Renal pelvis (tissue), 4 donors: ENCODE results near the gene TPSD1. TPM values are rescaled to one million over a fixed set of nuclear protein-coding genes. Genes with fewer than 3 reads are reported as not detected.

Source experiments
- DNase-seq: peaks from one replicate; pipeline ENCODE4 v3.0.0-alpha.2; 2013
- polyA plus RNA-seq, 3 donors: library from polyadenylated mRNA; unstranded; fragments of 120-200 nt; gene quantifications; one replicate each; pipeline ENCODE4 v1.2.1, GENCODE V29; 2013; ENCODE audit not compliant: insufficient read length in 3 of 3

The TPSD1 gene
- polyA plus RNA-seq, 3 donors, result 0.32 TPM; not detected in 2

GRCh38 chr16:1299012-1299867, 43.4 kb downstream of the TPSD1 start:
- no peak for DNase-seq

GRCh38 chr16:1299868-1300203, 44.0 kb downstream of the TPSD1 start:
- DNase-seq, result no peak

- DNase-seq, result peak; percentile 61
Observed at GRCh38 chr16:1300664-1301476, 45.0 kb downstream of the TPSD1 start.

GRCh38 chr16:1301562-1301961, 45.7 kb downstream of the TPSD1 start:
- no peak for DNase-seq

GRCh38 chr16:1305823-1306222, 50.0 kb downstream of the TPSD1 start:
- no peak for DNase-seq

- DNase-seq, result no peak
Observed at GRCh38 chr16:1306334-1306733, 50.5 kb downstream of the TPSD1 start.

GRCh38 chr16:1308036-1308976, 52.4 kb downstream of the TPSD1 start:
- DNase-seq, result no peak

Other genes with a start within 250 kb of the TPSD1 start
- under 1 TPM; 0.16 to 0.43 (median 0.17) TPM for gene SSTR5, start 183.3 kb upstream of the TPSD1 start, polyA plus RNA-seq
- gene C1QTNF8, start 159.8 kb upstream of the TPSD1 start, polyA plus RNA-seq, result under 1 TPM in 1 of 3 donors, not detected in 2; 0.06 TPM
- 10 to 100 TPM; 27.6 to 32.8 (median 28.7) TPM for gene CACNA1H, start 103.0 kb upstream of the TPSD1 start, polyA plus RNA-seq
- 1 to 10 TPM in 2 of 3 donors, under 1 TPM in 1; 0.93 to 2.3 (median 1.1) TPM for gene TPSG1, start 30.8 kb upstream of the TPSD1 start, polyA plus RNA-seq
- gene TPSB2, start 25.9 kb upstream of the TPSD1 start, polyA plus RNA-seq, result under 1 TPM in 2 of 3 donors, not detected in 1; 0.19 to 0.22 TPM
- under 1 TPM in 1 of 3 donors, not detected in 2; 0.38 TPM for gene TPSAB1, start 15.4 kb upstream of the TPSD1 start, polyA plus RNA-seq
- gene UBE2I, start 53.6 kb downstream of the TPSD1 start, polyA plus RNA-seq, result 100 to 1,000 TPM; 147 to 171 (median 165) TPM
- gene BAIAP3, start 77.6 kb downstream of the TPSD1 start, polyA plus RNA-seq, result 1 to 10 TPM; 5.9 to 7.8 (median 7.0) TPM
- gene TSR3, start 95.8 kb downstream of the TPSD1 start, polyA plus RNA-seq, result 10 to 100 TPM; 49.9 to 66.4 (median 61.6) TPM
- gene GNPTG, start 95.9 kb downstream of the TPSD1 start, polyA plus RNA-seq, result 10 to 100 TPM; 68.7 to 72.9 (median 72.4) TPM
- gene UNKL, start 158.6 kb downstream of the TPSD1 start, polyA plus RNA-seq, result 10 to 100 TPM; 15.5 to 24.9 (median 24.1) TPM
- gene UQCC4, start 164.7 kb downstream of the TPSD1 start, polyA plus RNA-seq, result 10 to 100 TPM; 12.9 to 17.7 (median 14.6) TPM
- under 1 TPM in 2 of 3 donors, not detected in 1; 0.21 to 0.25 TPM for gene PERCC1, start 175.0 kb downstream of the TPSD1 start, polyA plus RNA-seq
- gene CCDC154, start 188.5 kb downstream of the TPSD1 start, polyA plus RNA-seq, result 1 to 10 TPM; 2.3 to 4.4 (median 3.9) TPM
- 10 to 100 TPM; 53.4 to 61.1 (median 59.1) TPM for gene CLCN7, start 219.0 kb downstream of the TPSD1 start, polyA plus RNA-seq
- not detected for gene PTX4, start 232.9 kb downstream of the TPSD1 start, polyA plus RNA-seq
- gene TELO2, start 237.3 kb downstream of the TPSD1 start, polyA plus RNA-seq, result 10 to 100 TPM; 42.3 to 47.9 (median 43.6) TPM